Head of caudate nucleus (tissue), 42 donors: ENCODE results near the gene VPS41.
"Not testable (repeated sequence)": the region's sequence is repeated elsewhere in the genome, so short reads cannot be mapped to it uniquely, and the experiment has no call there.

Experiments used
- DNase-seq, 42 donors: peaks; one replicate each; pipeline versions ENCODE4 v3.0.0 to v3.0.0-alpha.2; 2020 to 2021; ENCODE audit warnings: mixed read lengths in 7 of 42
- intact Hi-C: fragments of 100-400 bp; cut with DNase I; formaldehyde crosslinking; loops from one replicate; pipeline ENCODE4 v1.15.0; 2022

VPS41 gene

DNA sequence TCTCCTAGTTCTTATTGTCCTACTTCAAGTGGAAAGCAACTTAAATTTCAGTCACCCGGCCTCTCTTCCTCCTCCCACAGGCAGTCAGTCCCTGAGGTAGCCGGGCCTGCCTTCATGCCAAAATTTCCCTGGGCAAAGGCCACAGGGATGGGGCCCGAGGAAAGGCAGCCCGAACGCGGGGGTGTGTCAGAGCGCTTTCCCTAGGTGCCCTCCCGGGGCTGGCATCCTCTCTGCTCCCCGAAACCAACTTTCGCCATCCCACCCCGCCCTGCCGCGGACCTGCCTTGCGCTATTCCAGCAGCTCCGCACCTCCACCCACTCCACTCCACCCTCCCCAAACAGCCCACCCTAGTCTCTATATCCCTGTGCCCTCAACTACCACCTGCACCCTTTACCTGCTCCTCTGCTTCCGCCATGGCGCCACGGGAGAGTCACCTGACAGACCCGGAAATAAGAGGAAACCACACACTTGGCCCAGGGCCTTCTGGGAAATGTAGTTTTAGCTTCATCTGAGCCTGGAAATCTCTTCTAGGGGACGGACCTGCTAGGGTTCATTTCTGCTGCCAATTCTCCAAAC, at the start of gene VPS41:
VPS41 (minus strand) TSS at position 433 of the 577 bp plus-strand sequence; CDS start at position 416, 17 bp downstream.
- intact Hi-C loops: no loop called here
- DNase-seq: peak; percentile 73 to 94 (median 86)

DNA sequence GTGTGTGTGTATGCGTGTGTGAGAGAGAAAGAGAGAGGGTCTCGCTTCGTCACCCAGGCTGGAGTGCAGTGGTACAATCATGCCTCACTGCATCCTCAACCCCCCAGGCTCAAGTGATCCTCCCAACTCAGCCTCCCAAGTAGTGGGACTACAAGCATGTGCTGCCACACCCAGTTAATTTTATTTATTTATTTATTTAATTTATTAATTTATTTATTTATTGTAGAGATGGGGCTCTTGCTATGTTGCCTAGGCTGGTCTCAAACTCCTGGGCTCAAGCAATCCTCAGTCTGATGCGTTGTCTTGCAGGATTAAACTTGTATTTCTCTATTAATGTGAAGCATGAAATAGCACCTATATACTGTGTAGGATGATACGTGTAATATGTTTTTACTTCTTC, 46.9 kb upstream of the VPS41 start:
- intact Hi-C loops: no loop called here
- no peak for DNase-seq

DNA sequence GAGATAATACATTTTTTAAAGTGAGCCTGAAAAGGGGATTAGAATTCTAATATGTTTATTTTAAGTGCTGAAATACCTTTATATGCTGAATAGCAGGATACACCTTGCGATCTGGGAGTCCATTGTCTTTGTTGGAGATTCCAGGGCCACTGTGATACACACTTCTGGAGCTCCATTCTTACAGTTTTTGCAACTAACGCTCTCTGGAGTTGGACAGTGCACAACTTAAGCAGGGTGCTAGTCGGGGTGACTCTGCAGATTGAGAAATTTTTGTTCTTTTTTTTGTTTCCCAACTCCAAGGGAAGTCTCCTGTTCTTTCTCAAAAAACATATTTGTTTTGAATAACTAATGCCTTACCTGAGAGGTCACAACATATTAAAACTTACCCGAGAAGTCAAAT, 45.0 kb upstream of the VPS41 start:
- no peak for DNase-seq
- intact Hi-C loops: no loop called here

DNA sequence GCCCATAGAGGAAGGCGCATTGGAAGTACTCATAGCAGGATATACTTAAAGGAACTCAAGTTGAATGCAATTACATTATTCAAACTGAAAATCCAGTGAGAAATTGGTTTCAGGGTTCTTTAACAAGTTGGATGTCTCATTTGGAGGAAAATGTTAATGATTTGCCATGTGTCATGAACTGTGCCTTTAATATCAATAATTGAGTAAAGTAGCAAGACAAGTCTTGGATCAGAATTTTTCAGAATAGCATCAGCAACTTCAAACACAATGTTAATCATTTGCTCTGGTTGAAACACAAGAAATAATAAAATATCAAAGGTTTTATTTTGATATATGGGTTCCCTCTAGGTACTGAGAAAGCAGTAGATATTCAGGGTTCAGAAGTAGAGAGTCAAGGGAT, 44.2 kb upstream of the VPS41 start:
- intact Hi-C loops: no loop called here
- DNase-seq: no peak

DNA sequence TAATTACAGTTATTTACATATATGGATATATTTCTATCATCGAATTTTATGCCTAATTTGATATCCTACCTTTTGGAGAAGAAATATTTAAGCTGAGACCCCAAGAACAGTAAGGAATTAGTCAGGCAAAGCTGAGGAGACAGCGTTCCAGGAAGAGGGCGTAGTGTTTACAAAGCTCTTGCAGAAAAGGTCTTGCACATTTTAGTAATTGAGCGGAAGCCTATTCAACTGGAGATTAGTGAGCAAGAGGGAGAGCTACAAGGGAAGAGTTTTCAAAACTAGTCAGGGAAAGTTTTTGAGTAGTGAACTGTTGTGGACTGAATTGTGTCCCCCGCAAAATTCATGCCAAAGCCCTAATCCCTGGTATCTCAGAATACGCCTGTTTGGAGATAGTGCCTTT, 42.2 kb upstream of the VPS41 start:
- DNase-seq: no peak
- intact Hi-C loops: no loop called here

DNA sequence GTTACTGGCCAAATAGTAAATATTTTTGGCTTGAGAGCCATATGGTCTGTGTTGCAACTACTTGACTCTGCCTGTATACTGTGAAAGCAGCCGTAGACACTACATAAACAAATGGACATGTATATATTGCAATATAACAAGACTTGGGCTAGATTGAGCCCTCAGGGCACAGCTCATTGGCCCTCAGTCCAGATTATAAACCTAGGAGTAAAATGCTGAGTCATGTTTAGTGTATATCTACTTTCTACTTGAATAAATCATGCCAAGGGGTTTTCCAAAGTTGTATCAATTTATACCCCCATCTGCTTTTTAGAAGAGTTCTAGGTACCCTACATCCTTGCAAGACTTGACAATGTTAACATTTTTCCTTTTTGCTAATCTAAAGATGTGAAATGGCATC, 41.3 kb upstream of the VPS41 start:
- intact Hi-C loops: no loop called here
- DNase-seq: no peak

DNA sequence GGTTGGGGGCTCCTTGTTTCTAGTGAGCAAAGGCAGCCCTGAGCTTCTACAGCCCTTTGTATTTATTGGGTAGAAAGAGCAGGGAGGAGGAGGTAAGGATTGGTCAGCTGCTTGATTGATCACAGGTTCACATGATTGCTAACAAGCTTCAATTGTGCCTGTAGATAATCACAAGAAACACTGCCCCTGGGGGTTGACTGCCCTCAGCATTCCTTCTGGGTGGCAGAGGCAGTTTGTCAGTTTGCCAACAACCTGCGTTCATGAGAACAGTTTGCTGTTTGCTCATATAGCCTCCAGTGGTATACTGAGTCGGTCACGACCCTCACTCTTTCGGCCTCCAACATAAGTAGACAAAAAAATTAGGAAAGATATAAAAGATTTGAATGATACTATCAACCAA, 38.5 kb upstream of the VPS41 start:
- DNase-seq, intact Hi-C loops: not testable (repeated sequence)

DNA sequence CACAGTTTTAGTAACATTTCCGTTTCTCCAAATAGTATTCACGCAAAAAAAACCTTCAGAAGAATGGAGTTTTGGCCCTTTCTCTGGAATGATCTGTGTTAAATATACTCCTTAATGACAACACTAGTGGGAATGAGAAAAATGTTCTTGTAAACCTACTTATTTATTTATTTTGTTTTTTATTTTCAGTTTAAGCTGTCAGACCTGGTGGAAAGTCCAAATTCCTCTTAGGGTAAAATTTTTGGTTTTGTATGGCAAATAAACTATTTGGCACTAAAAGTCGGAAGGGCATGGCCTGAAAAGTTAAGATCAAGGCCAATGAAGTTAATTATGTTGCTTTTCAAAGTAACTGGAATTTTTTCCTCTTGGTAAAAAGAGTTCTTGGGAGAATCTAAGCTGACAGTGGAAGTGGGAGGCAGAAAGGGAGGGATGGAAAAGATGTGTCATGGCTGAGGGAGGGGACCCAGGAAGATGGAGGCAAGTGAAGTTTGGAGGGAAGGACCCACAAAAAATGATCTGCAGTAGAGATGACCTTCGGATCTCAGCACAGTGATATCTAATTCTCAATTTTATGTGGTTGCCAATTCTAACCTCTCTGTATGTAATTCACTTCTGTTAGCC, 33.5 kb upstream of the VPS41 start:
- no peak for DNase-seq
- intact Hi-C loops: no loop called here

DNA sequence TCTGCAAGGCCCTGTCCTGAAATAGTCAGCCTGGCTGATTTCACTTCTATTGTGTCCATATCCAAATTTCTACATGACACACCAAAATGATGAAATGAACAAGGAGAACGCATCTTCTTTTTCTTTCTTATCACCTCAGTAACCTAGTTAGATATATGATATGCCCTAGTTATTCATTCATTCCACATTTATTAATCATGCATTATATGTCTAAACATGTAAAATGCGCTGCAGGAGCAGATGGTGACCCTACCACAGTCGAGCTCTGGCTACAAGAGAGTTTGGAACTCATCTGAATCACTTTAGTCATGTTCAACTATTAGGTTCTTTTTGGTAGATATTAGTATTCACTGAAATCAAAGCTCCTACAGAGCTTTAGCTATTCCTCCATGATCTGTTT, 31.8 kb upstream of the VPS41 start:
- DNase-seq: no peak
- intact Hi-C loops: no loop called here

DNA sequence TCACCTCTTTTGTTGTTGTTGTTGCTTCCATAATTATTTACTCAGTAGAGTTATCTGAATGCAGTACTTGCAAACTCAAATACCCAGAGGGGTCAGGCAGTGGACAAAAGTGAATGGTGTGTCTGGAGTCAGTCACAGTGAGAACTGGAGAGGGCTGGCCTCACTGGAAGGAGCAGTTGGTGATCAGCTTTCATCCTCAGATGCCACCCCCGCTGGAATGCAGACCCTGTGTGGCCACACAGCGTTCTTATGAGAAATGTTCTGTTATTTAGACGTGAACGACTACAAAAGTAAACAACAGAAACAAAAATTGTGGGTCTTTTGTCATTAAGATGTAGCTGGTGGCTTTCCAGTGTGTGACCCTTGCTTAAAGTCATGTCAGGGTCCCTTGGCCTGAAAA, 29.6 kb upstream of the VPS41 start:
- intact Hi-C loops: loop anchor here (10.0 kb wide), 1 partner anchor 526 kb away; no protein-coding TSS in a partner anchor
- no peak for DNase-seq

DNA sequence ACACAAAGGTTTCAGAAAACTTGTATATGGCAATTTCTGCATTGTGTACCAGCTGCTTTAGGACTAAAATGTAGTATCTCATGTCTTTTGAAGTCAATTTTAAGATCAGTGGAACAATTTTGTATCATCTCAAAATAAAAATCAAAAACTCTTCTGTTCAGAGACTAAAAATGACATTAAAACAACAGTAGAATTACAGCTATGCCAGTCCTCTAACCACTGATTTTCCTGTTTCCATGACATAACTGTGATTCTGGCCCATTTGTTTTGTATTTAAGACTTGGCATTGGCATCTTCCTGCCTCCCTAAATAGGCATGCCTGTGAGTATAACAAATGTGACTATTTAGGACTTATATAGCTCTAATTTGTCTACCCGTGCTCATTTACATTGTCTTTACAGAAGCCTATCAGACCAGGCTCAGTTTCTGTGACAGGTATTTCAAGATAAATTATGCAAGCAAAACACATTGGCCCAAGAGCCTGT, 29.1 kb upstream of the VPS41 start:
- intact Hi-C loops: loop anchor here (10.0 kb wide), 1 partner anchor 527 kb away; no protein-coding TSS in a partner anchor

DNA sequence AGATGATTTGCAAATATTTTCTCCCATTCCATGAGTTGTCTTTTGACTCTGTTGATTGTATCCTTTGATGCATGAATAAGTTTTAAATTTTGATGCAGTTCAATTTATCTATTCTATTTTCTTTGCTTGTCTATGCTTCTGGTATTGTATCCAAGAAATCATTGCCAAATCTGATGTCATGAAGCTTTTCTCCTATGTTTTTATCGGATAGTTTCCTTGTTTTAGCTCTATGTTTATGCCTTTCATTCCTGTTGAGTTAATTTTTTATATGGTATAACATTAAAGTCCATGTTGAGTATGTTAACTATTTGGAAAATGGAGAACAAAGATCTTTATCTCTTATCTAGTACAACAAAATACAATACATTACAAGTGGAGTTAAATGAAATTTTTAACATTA, 27.6 kb upstream of the VPS41 start:
- intact Hi-C loops: loop anchor here (10.0 kb wide), 1 partner anchor 528 kb away; no protein-coding TSS in a partner anchor
- DNase-seq: no peak

More for the DNA sequence above, 29.1 kb upstream of the VPS41 start:
- no peak for DNase-seq

DNA sequence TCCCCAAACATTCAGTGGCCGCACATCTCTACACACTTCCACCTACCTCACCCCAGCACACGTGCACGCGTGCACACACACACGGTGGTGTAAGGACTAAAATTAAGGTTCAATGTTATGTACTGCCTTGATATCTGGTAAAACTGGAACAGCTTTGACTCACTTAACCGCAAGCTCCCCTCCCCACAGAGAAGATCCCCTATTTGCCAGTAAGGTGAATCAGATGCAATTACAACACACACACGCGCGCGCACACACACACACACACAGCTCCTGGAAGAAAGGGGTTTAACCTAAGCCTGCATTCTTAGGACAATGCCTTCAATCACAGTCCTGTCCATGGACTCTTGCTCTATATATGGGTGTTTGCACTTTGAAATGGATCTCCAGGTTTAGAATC, 25.5 kb upstream of the VPS41 start:
- DNase-seq: no peak
- intact Hi-C loops: loop anchor here (10.0 kb wide), 1 partner anchor 530 kb away; no protein-coding TSS in a partner anchor

DNA sequence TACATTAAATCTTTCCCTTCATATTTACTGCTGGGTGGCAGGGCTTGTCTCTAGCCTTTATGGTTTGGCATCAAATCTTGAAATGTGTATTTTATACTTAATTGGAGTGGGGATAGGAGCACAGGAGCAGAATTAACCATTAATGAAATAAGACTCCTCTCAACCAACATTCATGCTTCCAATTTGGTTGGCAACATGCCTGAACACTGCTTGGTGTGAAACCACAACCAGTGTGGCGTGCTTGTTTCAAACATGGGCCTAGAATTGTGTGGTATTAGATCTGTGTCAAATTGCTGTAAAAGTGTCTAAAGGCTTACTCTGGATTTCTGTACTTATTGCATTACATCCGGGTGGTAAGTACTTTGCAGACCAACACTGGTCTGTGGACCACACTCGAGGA, 25.1 kb upstream of the VPS41 start:
- intact Hi-C loops: loop anchor here (10.0 kb wide), 1 partner anchor 531 kb away; no protein-coding TSS in a partner anchor
- DNase-seq: no peak

DNA sequence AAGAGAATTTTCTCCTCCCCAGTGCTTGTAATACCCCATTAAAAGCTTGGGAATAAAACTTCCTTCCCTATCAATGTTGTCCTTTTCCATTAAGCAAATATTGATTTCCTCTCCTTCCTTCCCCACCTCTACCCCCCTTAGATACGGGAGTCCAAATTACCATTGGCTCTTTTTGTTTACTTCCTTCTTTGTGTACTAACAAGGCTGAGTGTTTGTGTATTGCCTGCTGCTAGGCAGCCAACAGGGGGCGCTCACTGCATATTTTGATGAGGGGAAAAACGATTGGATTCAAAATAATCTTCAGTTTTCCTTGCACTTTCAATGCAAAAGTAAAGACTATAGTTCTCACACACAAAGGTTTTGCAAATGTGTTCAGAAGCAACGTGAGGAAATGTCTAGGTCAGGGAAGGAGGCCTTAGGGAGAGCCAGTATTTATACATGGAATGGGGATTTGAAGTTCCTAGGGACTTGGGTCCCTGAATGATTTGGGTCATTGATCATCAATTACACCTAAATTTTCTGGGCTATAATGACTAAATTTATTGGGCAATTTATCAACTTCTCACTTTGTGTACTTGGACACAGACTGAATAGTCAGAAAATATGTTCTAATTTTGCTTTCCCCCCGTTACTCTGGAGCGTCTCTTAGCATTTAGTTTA, 23.6 kb upstream of the VPS41 start:
- peak; percentile 13 to 84 (median 59) for DNase-seq
- intact Hi-C loops: loop anchor here (10.0 kb wide), 1 partner anchor 532 kb away; no protein-coding TSS in a partner anchor

DNA sequence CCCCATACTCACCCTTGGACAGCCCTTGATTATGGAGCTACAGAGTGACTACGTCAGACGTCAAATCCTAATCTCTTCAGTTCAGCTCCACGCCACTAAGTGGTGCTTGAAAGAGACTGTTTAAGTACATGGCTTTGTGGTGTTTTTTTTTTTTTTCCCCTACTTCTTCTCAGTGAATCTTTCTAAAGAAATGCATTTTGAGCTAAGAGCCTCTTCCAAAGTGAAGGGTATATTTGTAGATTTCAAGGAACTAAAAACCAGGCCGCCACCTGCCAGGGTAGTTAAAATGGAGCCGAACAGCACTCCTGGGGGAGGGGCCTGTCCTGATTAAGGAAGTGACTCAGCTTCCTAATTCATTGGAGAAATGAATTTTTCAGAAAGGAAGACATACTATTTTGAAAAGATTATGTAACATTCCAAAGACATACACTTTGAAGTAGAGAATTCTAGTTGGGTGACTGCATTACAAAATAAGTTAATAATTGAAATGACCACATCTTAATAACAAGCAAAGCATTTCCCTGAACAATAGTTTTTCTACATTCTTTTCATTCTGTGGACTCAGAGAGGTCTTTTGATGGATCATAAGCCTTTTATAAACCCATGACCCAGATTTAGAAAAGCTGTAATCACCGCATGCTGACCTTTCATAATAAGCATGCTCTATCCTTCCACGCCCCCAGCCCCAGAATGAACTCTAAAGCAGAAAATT, 20.6 kb upstream of the VPS41 start:
- intact Hi-C loops: loop anchor here (10.0 kb wide), 1 partner anchor 535 kb away; no protein-coding TSS in a partner anchor
- DNase-seq: no peak

DNA sequence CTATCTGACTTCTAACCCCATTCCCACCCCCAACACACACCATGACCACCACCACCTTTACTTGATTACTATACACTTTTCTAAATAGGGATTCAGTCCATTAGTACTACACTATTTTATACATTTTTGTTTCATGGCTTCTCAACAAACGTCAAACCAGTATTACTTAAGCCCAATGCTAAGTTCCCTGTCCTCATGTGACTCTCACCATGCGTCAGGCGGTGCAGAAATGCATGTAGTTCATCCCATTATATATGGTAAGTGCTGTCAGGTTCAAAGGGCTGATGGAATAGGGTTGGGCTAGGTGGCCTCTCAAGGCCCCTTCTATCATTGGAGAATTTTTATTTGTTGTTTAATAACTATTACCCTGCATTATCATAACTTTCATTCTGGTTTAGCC, 19.5 kb upstream of the VPS41 start:
- intact Hi-C loops: no loop called here
- DNase-seq: no peak

DNA sequence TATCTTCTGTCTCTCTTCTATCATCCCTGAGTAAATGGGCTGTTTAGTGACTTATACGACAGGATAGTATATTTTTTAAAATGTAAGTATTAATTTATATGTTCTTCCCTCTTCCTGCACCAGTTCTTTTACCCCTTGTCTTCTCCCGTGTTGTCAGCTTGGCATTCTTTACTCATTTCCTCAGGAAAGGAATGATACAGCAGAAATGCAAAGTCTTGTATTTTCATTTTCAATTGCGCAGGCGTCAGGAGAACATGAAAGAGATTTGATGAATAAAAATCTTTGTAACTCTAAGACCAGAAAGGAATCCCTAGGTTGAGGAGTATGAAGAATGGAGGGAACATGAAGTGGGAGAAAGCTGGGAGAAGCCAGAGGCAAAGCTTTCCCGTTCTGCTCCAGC, 18.8 kb upstream of the VPS41 start:
- intact Hi-C loops: no loop called here

DNA sequence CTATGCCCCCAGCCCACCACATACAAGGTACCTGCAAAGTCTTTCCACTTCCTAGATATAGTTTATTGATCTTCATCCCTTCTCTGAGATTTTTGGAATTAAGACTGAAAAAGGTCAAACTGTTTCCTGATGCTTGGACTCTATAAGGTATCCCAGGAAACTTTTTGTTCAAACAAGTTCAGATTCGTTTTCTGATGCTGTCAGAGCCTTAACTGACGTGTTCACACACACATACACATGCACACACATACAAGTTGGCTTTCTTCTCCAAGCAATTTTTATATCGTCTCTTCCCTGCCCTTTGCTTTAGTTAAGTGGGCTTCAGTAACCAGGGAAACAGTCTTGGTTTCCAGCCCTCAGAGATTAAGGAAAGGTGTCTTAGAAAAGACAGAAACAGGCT, 11.7 kb upstream of the VPS41 start:
- DNase-seq: no peak
- intact Hi-C loops: no loop called here

More for the DNA sequence above, 18.8 kb upstream of the VPS41 start:
- DNase-seq: no peak

DNA sequence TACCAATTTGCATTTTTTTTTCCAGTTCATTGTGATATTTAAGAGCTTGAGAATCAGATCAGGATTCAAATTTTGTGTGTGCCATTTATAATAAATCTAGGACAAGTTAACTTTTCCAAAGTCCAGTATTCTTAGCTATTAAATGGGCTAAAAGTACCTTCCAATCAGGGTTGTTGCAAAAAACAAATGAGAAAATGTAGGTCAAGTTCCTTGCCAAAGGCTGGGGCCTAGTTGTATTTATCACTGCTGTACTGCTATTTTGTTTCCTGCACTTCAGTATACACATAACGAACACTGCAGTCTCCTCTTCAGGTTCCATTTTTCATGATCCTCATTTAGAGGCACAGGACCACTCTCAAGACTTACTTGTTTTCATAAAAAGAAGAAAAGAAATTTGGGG, 7.4 kb upstream of the VPS41 start:
- DNase-seq: no peak

More for the DNA sequence above, 7.4 kb upstream of the VPS41 start:
- intact Hi-C loops: no loop called here
